ENCODE measurements around the gene SLC26A1.

The SLC26A1 gene

GRCh38 chr4:1014291-1015167 is 21.3 kb upstream of the SLC26A1 start:
- in situ Hi-C loops (cut with MboI; ENCODE audit: low sequenced_read_pairs), result no loop called here

- in situ Hi-C loops (cut with MboI; ENCODE audit: low sequenced_read_pairs), result no loop called here
These were observed 20.2 kb upstream of the SLC26A1 start for GRCh38 chr4:1013225-1014073.

- in situ Hi-C loops (cut with MboI; ENCODE audit: low sequenced_read_pairs), result no loop called here
These were observed 19.0 kb upstream of the SLC26A1 start for GRCh38 chr4:1012034-1012739.

GRCh38 chr4:1011666-1012033 is 18.4 kb upstream of the SLC26A1 start:
- in situ Hi-C loops (cut with MboI; ENCODE audit: low sequenced_read_pairs), result no loop called here

- in situ Hi-C loops (cut with MboI; ENCODE audit: low sequenced_read_pairs), result no loop called here
These were observed 17.9 kb upstream of the SLC26A1 start, which contains the start of gene FGFRL1 for GRCh38 chr4:1011022-1011665. FGFRL1 (plus strand) TSS chr4:1011626; CDS start chr4:1012486, 860 bp downstream.

GRCh38 chr4:1010395-1011021 is 17.3 kb upstream of the SLC26A1 start:
- in situ Hi-C loops (cut with MboI; ENCODE audit: low sequenced_read_pairs), result no loop called here

- in situ Hi-C loops (cut with MboI; ENCODE audit: low sequenced_read_pairs), result no loop called here
These were observed 16.6 kb upstream of the SLC26A1 start for GRCh38 chr4:1009542-1010394.

GRCh38 chr4:1008840-1009541 is 15.8 kb upstream of the SLC26A1 start:
- in situ Hi-C loops (cut with MboI; ENCODE audit: low sequenced_read_pairs), result no loop called here

GRCh38 chr4:1006856-1007255 is 13.7 kb upstream of the SLC26A1 start:
- in situ Hi-C loops (cut with MboI; ENCODE audit: low sequenced_read_pairs), result no loop called here

- in situ Hi-C loops (cut with MboI; ENCODE audit: low sequenced_read_pairs), result no loop called here
These were observed 11.6 kb upstream of the SLC26A1 start for GRCh38 chr4:1004557-1005485.

- in situ Hi-C loops (cut with MboI; ENCODE audit: low sequenced_read_pairs), result no loop called here
These were observed 10.8 kb upstream of the SLC26A1 start for GRCh38 chr4:1004071-1004418.

GRCh38 chr4:1003271-1004070 is 10.3 kb upstream of the SLC26A1 start:
- in situ Hi-C loops (cut with MboI; ENCODE audit: low sequenced_read_pairs), result no loop called here

GRCh38 chr4:1002631-1003251 is 9.5 kb upstream of the SLC26A1 start:
- in situ Hi-C loops (cut with MboI; ENCODE audit: low sequenced_read_pairs), result no loop called here

- in situ Hi-C loops (cut with MboI; ENCODE audit: low sequenced_read_pairs), result no loop called here
These were observed 9.0 kb upstream of the SLC26A1 start for GRCh38 chr4:1002131-1002630.

GRCh38 chr4:1001561-1002130 is 8.4 kb upstream of the SLC26A1 start:
- in situ Hi-C loops (cut with MboI; ENCODE audit: low sequenced_read_pairs), result no loop called here

GRCh38 chr4:1000686-1001260 is 7.6 kb upstream of the SLC26A1 start:
- in situ Hi-C loops (cut with MboI; ENCODE audit: low sequenced_read_pairs), result no loop called here

Measured in hTERT RPE-1 (cell line).